AML-193 (cell line): Measurements from ENCODE around the gene FANCF.
"Not testable (repeated sequence)": the region's sequence is repeated elsewhere in the genome, so short reads cannot be mapped to it uniquely, and the experiment has no call there.

ENCODE experiments used
- DNase-seq, 2 experiments: peaks; one replicate each; lab custom pipeline; 2025; lab: John Stamatoyannopoulos, UW

FANCF gene

GRCh38 chr11:22625448-22626287 is at the start of gene FANCF:
FANCF (minus strand) TSS chr11:22625823; CDS start chr11:22625810, 13 bp downstream.
- peak; percentile 96 to 97 for DNase-seq

- no peak for DNase-seq
These were observed 49.1 kb upstream of the FANCF start for GRCh38 chr11:22674470-22675439.

- DNase-seq = no peak
These were observed 46.1 kb upstream of the FANCF start for GRCh38 chr11:22671751-22672150.

- DNase-seq = peak; percentile 57 to 59
These were observed 45.2 kb upstream of the FANCF start for GRCh38 chr11:22670830-22671229.

GRCh38 chr11:22669368-22669767 is 43.7 kb upstream of the FANCF start:
- DNase-seq = no peak

GRCh38 chr11:22668005-22668796 is 42.6 kb upstream of the FANCF start:
- no peak for DNase-seq

- DNase-seq = no peak
These were observed 41.2 kb upstream of the FANCF start for GRCh38 chr11:22666688-22667439.

GRCh38 chr11:22666325-22666687 is 40.7 kb upstream of the FANCF start, which contains the start of gene GAS2:
GAS2 (plus strand) TSS chr11:22666611; CDS start chr11:22674870, 8,259 bp downstream.
- DNase-seq = no peak

GRCh38 chr11:22659783-22660182 is 34.2 kb upstream of the FANCF start:
- DNase-seq = no peak

- DNase-seq = peak in 1 of 2 experiments; percentile 15
These were observed 31.6 kb upstream of the FANCF start for GRCh38 chr11:22657101-22657694.

GRCh38 chr11:22656130-22656529 is 30.5 kb upstream of the FANCF start:
- DNase-seq = peak; percentile 69 to 77

- DNase-seq = not testable (repeated sequence)
These were observed 26.7 kb upstream of the FANCF start for GRCh38 chr11:22652346-22652745.

GRCh38 chr11:22641559-22641958 is 15.9 kb upstream of the FANCF start:
- no peak for DNase-seq

- no peak for DNase-seq
These were observed 15.2 kb upstream of the FANCF start for GRCh38 chr11:22640862-22641261.

GRCh38 chr11:22635689-22636088 is 10.1 kb upstream of the FANCF start:
- no peak for DNase-seq

GRCh38 chr11:22634897-22635629 is 9.4 kb upstream of the FANCF start:
- no peak for DNase-seq

- DNase-seq = no peak
These were observed 7.8 kb upstream of the FANCF start for GRCh38 chr11:22633354-22633902.

GRCh38 chr11:22627421-22627820 is 1.8 kb upstream of the FANCF start:
- no peak for DNase-seq

GRCh38 chr11:22626573-22627239 is 1.1 kb upstream of the FANCF start:
- peak; percentile 10 to 33 for DNase-seq
